ENCODE data around the gene LCN10. TPM values are rescaled to one million over a fixed set of nuclear protein-coding genes. Genes with fewer than 3 reads are reported as not detected.
"Not testable (repeated sequence)": the region's sequence is repeated elsewhere in the genome, so short reads cannot be mapped to it uniquely, and the experiment has no call there.

Gene LCN10
- total RNA-seq, 2 experiments from 2014 or later: 2.6 to 3.2 TPM

GRCh38 chr9:136756836-136757235, 14.1 kb upstream of the LCN10 start:
- Mint-ChIP-seq H3K36me3 (ENCODE audit: low read depth) (peaks cover 3% of the 10 kb centered on the region), H3K27ac (no peak overlapping the region), H3K4me1 (ENCODE audit: low read depth) (no peaks in the 10 kb centered on the region), H3K4me3 (no peak overlapping the region), H3K9me3 (peaks cover 21% of the 10 kb centered on the region), H3K27me3 (peaks cover 14% of the 10 kb centered on the region)
- ChIA-PET POLR2A (interaction anchor here (1.1 kb wide), 1 partner anchor 55 kb away, joined by 4 read pairs; no protein-coding TSS in a partner anchor), CTCF (interaction anchor here (1.0 to 2.5 kb wide), 2 partner anchors 11 to 37 kb away, joined by 3 to 8 read pairs; no protein-coding TSS in a partner anchor)
- no peak for TF ChIP-seq CTCF (IDR thresholded peaks at IDR 0.05)
- no peak for DNase-seq
- intact Hi-C loops (cut with micrococcal nuclease): no loop called here
- ATAC-seq: no peak

DNA sequence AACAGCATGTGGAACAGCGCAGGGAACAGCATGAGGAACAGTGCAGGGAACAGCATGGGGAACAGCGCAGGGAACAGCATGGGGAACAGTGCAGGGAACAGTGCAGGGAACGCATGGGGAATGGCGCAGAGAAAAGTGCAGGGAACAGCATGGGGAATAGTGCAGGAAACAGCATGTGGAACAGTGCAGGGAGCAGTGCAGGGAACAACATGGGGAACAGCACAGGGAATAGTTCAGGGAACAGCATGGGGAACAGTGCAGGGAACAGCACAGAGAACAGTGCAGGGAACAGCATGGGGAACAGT, 13.3 kb upstream of the LCN10 start:
- Mint-ChIP-seq H3K36me3 (ENCODE audit: low read depth) (peaks cover 8% of the 10 kb centered on the region), H3K4me3 (no peak overlapping the region), H3K4me1 (ENCODE audit: low read depth) (no peaks in the 10 kb centered on the region), H3K9me3 (peaks cover 28% of the 10 kb centered on the region), H3K27me3 (peaks cover 11% of the 10 kb centered on the region), H3K27ac (no peak overlapping the region)
- DNase-seq (no peak), ATAC-seq (no peak)
- intact Hi-C loops (cut with micrococcal nuclease): no loop called here
- TF ChIP-seq CTCF (IDR thresholded peaks at IDR 0.05): no peak
- ChIA-PET CTCF (interaction anchor here (2.1 kb wide), 1 partner anchor 22 kb away, joined by 6 read pairs; no protein-coding TSS in a partner anchor), POLR2A (no interaction called here)

- ATAC-seq; H3K36me3 Mint-ChIP-seq (ENCODE audit: low read depth); intact Hi-C loops (cut with micrococcal nuclease); H3K4me3 Mint-ChIP-seq; H3K27ac Mint-ChIP-seq; H3K4me1 Mint-ChIP-seq (ENCODE audit: low read depth); DNase-seq; POLR2A ChIA-PET: not testable (repeated sequence)
- Mint-ChIP-seq H3K9me3 (peaks cover 34% of the 10 kb centered on the region), H3K27me3 (peaks cover 11% of the 10 kb centered on the region)
- CTCF ChIA-PET: interaction anchor here (1.3 to 2.1 kb wide), 2 partner anchors 11 to 23 kb away, joined by 3 to 6 read pairs; no protein-coding TSS in a partner anchor
These were observed 12.8 kb upstream of the LCN10 start for GRCh38 chr9:136755302-136756133.

GRCh38 chr9:136754626-136755301, 12.0 kb upstream of the LCN10 start:
- H3K27ac Mint-ChIP-seq: no peak overlapping the region
- H3K4me1 Mint-ChIP-seq (ENCODE audit: low read depth): peaks cover 7% of the 10 kb centered on the region
- H3K27me3 Mint-ChIP-seq: peaks cover 9% of the 10 kb centered on the region
- DNase-seq (no peak), ATAC-seq (no peak)
- ChIA-PET CTCF (interaction anchor here (1.3 to 2.1 kb wide), 2 partner anchors 11 to 23 kb away, joined by 3 to 6 read pairs; no protein-coding TSS in a partner anchor), POLR2A (no interaction called here)
- TF ChIP-seq CTCF (IDR thresholded peaks at IDR 0.05): no peak
- peaks cover 8% of the 10 kb centered on the region for H3K36me3 Mint-ChIP-seq (ENCODE audit: low read depth)
- H3K9me3 Mint-ChIP-seq: peaks cover 34% of the 10 kb centered on the region
- intact Hi-C loops (cut with micrococcal nuclease): no loop called here
- H3K4me3 Mint-ChIP-seq: no peak overlapping the region

DNA sequence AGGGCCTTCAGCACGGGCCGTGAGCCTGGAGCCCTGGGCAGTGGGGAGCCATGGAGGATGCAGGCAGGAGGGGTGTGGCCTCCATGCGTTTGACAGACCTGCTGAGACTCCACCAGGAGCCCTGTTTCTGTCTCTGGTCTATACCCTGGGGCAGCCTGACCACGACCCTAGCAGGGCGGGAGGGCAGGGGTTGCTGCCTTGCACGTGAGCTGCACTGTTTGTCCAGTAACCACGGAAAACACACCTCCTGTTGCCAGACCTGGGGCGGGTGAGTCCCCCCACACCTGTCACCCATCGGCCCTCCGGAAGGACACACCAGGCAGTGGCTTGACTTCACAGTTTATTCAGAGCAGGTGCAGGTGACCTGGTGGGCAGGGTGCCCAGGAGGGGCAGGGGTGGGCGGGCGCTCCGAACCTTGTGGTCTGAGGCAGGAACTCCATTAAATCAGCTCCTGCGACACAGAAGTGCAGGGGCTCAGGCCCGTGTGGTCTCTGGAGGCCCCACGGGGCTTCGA, 11.4 kb upstream of the LCN10 start:
- ChIA-PET CTCF (interaction anchor here (1.3 to 2.1 kb wide), 2 partner anchors 12 to 24 kb away, joined by 3 to 6 read pairs; no protein-coding TSS in a partner anchor), POLR2A (no interaction called here)
- no peak for TF ChIP-seq CTCF (IDR thresholded peaks at IDR 0.05)
- Mint-ChIP-seq H3K9me3 (peaks cover 34% of the 10 kb centered on the region), H3K4me3 (no peak overlapping the region), H3K27me3 (peaks cover 12% of the 10 kb centered on the region), H3K4me1 (ENCODE audit: low read depth) (peaks cover 8% of the 10 kb centered on the region), H3K36me3 (ENCODE audit: low read depth) (peaks cover 8% of the 10 kb centered on the region), H3K27ac (no peak overlapping the region)
- DNase-seq: no peak
- intact Hi-C loops (cut with micrococcal nuclease): no loop called here
- no peak for ATAC-seq

Measured in activated CD8-positive, alpha-beta T cell treated with anti-CD3 and anti-CD28 coated beads for 36 hours (primary cell).